ENCODE measurements around the gene NME7. TPM values are rescaled to one million over a fixed set of nuclear protein-coding genes. Genes with fewer than 3 reads are reported as not detected.

The NME7 gene
- total and polyA plus RNA-seq, 10 donors: 4.0 to 22.0 (median 9.7) TPM

DNA sequence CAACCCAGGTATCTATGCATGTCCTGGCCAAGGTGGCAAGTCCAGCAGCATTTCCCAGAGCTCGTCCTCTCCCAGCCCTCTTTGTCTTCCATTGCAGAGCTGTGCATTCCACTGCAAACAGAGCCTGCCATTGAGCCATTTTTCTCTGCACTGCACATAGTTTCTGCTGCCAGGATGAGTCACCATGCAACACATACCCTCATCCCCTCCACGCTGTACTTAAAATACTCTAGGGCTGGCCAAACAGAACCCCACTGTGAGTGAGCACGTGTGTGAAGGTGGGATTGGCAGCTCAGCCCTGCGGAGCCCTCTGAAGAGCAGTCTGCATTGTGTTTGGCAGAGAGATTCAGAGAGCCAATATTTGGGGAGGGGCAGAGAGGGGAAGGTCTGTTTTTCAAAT lies 265.0 kb downstream of the NME7 start:
- WGBS, 5 donors: 65 to 88% (median 77%) methylated on average over 4 of the region's 4 CpGs
- Histone ChIP-seq H3K9me3 (no peaks in the 10 kb centered on the region), H3K27ac (no peak overlapping the region), H3K4me1 (peaks cover 3 to 50% (median 23%) of the 10 kb centered on the region in 6 donors), H3K27me3 (replicated peaks in 1 of 7) (peaks cover 0 to 43% (median 8%) of the 10 kb centered on the region in 7 donors), H3K36me3 (no peaks in the 10 kb centered on the region), H3K4me3 (no peak overlapping the region)
- intact Hi-C loops (cut with DNase I; ENCODE audit: low total_unique reads): no loop called here
- no peak for DNase-seq
- TF ChIP-seq POLR2AphosphoS5 (IDR thresholded peaks at IDR 0.05) (no peak), POLR2A (IDR thresholded peaks at IDR 0.05) (no peak)
- TF ChIP-seq, protein P1, sequence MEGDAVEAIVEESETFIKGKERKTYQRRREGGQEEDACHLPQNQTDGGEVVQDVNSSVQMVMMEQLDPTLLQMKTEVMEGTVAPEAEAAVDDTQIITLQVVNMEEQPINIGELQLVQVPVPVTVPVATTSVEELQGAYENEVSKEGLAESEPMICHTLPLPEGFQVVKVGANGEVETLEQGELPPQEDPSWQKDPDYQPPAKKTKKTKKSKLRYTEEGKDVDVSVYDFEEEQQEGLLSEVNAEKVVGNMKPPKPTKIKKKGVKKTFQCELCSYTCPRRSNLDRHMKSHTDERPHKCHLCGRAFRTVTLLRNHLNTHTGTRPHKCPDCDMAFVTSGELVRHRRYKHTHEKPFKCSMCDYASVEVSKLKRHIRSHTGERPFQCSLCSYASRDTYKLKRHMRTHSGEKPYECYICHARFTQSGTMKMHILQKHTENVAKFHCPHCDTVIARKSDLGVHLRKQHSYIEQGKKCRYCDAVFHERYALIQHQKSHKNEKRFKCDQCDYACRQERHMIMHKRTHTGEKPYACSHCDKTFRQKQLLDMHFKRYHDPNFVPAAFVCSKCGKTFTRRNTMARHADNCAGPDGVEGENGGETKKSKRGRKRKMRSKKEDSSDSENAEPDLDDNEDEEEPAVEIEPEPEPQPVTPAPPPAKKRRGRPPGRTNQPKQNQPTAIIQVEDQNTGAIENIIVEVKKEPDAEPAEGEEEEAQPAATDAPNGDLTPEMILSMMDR (IDR thresholded peaks at IDR 0.05 in 8 of 11, conservative IDR thresholded peaks at IDR 0.05 in 3 of 11): no peak

DNA sequence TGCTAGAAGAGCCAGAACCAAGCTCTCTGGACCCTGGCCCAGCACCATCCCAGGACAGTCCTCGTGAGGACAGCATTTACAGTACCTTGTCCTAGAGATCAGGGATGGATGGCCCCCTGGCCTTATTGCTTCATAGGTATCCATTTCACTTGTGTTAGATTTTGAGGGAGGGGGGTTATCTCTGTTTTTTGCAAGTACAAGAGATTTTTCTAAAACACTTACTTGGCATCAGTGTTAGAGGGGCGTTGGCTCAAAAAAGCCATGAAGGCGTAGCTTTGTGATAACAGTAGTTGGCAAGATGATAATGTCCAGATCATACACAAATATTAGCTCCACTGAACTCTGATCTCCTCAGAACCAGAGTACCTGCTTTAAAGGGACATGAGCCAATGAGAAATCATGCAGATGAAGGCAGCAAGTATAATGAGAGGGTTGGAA lies 266.9 kb downstream of the NME7 start:
- 85 to 94% (median 89%) methylated on average over 3 of the region's 3 CpGs for WGBS, 5 donors
- DNase-seq: no peak
- Histone ChIP-seq H3K27ac (no peak overlapping the region), H3K27me3 (replicated peaks in 1 of 7) (peaks cover 0 to 24% (median 5%) of the 10 kb centered on the region in 7 donors), H3K9me3 (no peaks in the 10 kb centered on the region), H3K36me3 (no peaks in the 10 kb centered on the region), H3K4me3 (no peak overlapping the region), H3K4me1 (peaks cover 3 to 34% (median 14%) of the 10 kb centered on the region in 6 donors)
- intact Hi-C loops (cut with DNase I; ENCODE audit: low total_unique reads): no loop called here
- TF ChIP-seq, protein P1 (IDR thresholded peaks at IDR 0.05 in 8 of 11, conservative IDR thresholded peaks at IDR 0.05 in 3 of 11): no peak
- TF ChIP-seq POLR2AphosphoS5 (IDR thresholded peaks at IDR 0.05) (no peak), POLR2A (IDR thresholded peaks at IDR 0.05) (no peak)

DNA sequence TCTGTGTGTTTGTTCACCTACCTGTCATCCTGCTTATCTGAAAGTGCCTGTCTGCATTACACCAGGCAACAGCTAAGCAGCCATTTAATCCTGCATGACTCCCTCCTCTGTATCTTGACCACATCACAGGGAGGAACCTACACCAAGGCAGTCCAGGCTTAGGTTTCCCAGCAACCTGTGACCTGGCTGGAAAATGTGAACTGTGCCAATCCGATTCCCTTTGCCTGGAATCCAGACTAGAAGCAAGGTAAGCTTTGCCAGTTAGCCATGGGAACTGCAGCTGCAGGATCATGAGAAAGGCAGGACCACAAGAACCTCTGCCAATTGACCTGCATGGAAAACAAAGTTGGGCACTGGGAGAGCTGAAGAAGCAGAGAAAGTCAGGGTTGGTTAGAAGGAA lies 267.4 kb downstream of the NME7 start:
- 76 to 100% (median 83%) methylated on average over 1 of the region's 1 CpG for WGBS, 5 donors
- Histone ChIP-seq H3K27me3 (replicated peaks in 1 of 7) (peaks cover 0 to 20% (median under 1%) of the 10 kb centered on the region in 7 donors), H3K4me3 (no peak overlapping the region), H3K9me3 (no peaks in the 10 kb centered on the region), H3K4me1 (peaks cover 0 to 30% (median 9%) of the 10 kb centered on the region in 6 donors), H3K27ac (no peak overlapping the region), H3K36me3 (no peaks in the 10 kb centered on the region)
- TF ChIP-seq, protein P1 (IDR thresholded peaks at IDR 0.05 in 8 of 11, conservative IDR thresholded peaks at IDR 0.05 in 3 of 11): no peak
- no peak for TF ChIP-seq POLR2AphosphoS5 (IDR thresholded peaks at IDR 0.05)
- no peak for TF ChIP-seq POLR2A (IDR thresholded peaks at IDR 0.05)
- DNase-seq: no peak
- intact Hi-C loops (cut with DNase I; ENCODE audit: low total_unique reads): no loop called here

DNA sequence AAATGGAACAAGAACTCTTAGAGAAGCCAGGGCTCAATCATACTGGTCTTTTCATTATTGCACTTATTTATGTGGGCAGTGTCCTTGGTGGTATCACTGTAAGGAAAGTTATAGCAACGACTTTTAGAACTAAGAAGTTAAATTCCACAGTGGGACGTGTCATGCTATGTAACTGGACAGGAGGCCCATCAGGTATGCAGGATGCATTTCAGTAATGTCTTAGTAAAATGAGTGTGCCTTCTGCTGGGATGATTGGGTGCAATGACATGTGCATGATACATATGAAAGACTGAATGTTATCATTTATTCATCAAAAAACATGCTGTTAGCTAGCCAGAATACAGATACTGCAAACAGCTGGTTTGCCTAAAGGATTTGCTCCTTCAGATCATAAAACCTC lies 268.0 kb downstream of the NME7 start:
- 86 to 92% (median 91%) methylated on average over 2 of the region's 2 CpGs for WGBS, 5 donors
- H3K27ac ChIP-seq: no peak overlapping the region
- H3K4me1 ChIP-seq: peaks cover 0 to 23% (median 7%) of the 10 kb centered on the region in 6 donors
- H3K4me3 ChIP-seq: no peak overlapping the region
- TF ChIP-seq POLR2A (IDR thresholded peaks at IDR 0.05): no peak
- no peak for TF ChIP-seq POLR2AphosphoS5 (IDR thresholded peaks at IDR 0.05)
- TF ChIP-seq, protein P1 (IDR thresholded peaks at IDR 0.05 in 8 of 11, conservative IDR thresholded peaks at IDR 0.05 in 3 of 11): no peak
- intact Hi-C loops (cut with DNase I; ENCODE audit: low total_unique reads): no loop called here
- H3K27me3 ChIP-seq (replicated peaks in 1 of 7): peaks cover 0 to 13% (median 0%) of the 10 kb centered on the region in 7 donors
- no peaks in the 10 kb centered on the region for H3K9me3 ChIP-seq
- H3K36me3 ChIP-seq: no peaks in the 10 kb centered on the region
- no peak for DNase-seq
